ENCODE measurements around the gene ABCG2. TPM values are rescaled to one million over a fixed set of nuclear protein-coding genes. Genes with fewer than 3 reads are reported as not detected.

ABCG2 gene
- total and polyA plus RNA-seq, 2 of the 8 experiments (the other 6 are each of a cell fraction or from before 2014, with no cell fraction given), result 2.4 to 4.6 TPM

DNA sequence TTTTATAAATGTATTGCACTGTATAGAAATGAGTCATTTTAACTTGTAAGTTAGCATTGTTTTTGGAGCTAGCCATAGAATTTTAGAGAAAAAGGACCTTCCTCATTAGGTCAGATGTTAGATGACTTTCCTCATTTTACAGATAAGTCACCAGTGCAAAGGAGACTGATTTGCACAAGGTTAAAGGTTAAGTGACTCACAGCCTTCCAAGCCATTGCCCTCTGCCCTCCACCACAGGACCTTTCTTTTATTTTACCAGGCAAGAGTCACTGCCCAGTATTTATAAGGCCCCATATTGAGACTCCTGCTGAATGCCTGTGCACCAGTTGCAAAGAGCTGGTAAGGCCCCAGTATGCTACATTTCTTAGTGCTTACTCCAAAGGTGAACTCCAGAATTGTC lies 4.2 kb upstream of the ABCG2 start (continued):
- TF ChIP-seq GABPA (IDR thresholded peaks at IDR 0.05; ENCODE audit: borderline replicate concordance, insufficient read depth, low read length) (no peak), SUZ12 (IDR thresholded peaks at IDR 0.05; ENCODE audit: low read length) (no peak), ZNF274 (IDR thresholded peaks at IDR 0.05; ENCODE audit: borderline replicate concordance, extremely low read depth, low read length) (no peak)
- TF ChIP-seq, protein P1, sequence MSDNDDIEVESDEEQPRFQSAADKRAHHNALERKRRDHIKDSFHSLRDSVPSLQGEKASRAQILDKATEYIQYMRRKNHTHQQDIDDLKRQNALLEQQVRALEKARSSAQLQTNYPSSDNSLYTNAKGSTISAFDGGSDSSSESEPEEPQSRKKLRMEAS (IDR thresholded peaks at IDR 0.05), result no peak
